HG03159 (cell line): ENCODE data around the gene PFKFB4.

Experiments
- ATAC-seq: cut with Tn5 transposase; IDR thresholded peaks from one replicate; pipeline ENCODE4 v1.9.1; 2021; ENCODE audit warnings: mild to moderate bottlenecking, moderate library complexity; ENCODE audit not compliant: unreplicated experiment

Gene PFKFB4

DNA sequence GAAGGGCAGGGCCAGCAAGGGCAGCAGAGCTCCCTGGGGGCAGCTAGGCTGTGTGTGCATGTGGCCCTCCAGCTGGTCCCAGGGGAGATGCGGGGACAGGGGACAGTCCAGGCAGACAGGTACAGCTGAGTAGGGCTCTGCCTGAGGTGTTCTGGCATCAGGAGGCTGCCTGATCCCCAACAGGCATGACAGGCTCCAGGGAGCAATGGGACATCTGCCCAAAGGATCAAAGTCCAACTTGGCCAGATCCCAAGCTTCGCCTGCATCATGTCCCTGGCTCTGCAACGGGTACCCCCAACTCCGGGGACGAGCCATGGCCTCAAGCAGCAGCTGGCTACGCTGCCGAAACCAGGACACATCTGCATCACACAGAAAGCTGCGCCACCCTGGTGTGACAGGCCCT, 88.3 kb downstream of the PFKFB4 start:
- no peak for ATAC-seq
